Smooth muscle cell of the coronary artery (primary cell): ENCODE measurements around the gene RHCG. TPM values are rescaled to one million over a fixed set of nuclear protein-coding genes. Genes with fewer than 3 reads are reported as not detected.

Source experiments
- total RNA-seq: library from RNA; depleted of rRNA; stranded (reverse); fragments of >200 nt; gene quantifications from 2 replicates; pipeline ENCODE4 v1.2.3, GENCODE V29; 2014; ENCODE audit warnings: low replicate concordance

Gene RHCG
- total RNA-seq: 0.12 TPM in 1 of 2 replicates, not detected in the other

DNA sequence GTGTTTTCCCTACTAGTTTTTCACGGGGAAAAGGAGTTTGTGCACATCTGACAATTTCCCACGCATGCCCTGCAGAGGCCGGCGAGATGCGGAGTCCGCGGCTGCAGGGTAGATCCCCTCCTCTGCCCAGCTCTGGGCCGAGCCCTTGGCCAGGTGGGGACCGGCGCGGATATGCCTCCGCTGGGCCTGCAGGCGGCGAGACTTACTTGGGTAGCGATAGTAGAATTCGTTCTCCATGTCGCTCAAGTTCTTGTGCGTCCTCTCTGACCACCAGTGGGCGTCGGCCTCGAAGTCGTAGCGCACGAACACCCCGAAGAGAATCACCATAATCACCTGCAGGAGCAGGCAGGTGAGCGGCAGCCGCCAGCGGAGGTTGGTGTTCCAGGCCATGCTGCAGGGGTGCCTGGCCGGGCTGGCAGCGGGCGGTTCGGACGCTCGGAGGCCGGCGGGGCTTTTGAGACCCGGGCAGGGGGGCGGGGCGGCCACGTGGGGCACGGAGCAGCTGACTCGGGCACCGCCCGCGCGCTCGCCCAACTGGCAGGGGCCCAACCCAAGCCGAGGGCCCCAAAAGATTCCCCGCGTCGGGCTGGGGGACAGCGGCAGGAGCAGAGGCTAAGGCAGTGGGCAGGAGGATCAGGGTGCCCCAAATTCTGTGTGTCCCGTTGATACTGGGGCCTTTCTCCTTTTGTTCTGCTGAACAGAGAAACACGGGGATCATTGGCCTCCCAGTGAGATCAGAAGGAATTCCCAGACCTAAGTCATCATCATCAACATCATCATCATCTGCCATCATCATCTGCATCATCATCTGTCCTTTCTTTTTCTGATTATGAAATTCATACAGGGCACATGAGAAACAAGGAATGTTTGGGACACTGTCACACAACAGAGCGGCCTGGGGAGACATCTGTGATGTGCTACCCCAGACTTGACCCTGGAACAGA, at the start of gene RHCG:
Gene RHCG (minus strand): TSS at position 429 of the 944 bp plus-strand sequence. CDS start 39 bp downstream, at position 390.

Other genes with a start within 250 kb of the RHCG start
- gene POLG, start 161.8 kb downstream of the RHCG start, total RNA-seq: 49.5 and 69.8 TPM in 2 replicates
- gene TICRR, start 78.9 kb upstream of the RHCG start, total RNA-seq: 0.35 and 1.1 TPM in 2 replicates
- gene KIF7, start 158.9 kb upstream of the RHCG start, total RNA-seq: 10.7 and 13.2 TPM in 2 replicates
- gene PLIN1, start 182.8 kb upstream of the RHCG start, total RNA-seq: under 0.01 and 0.15 TPM in 2 replicates
- gene PEX11A, start 194.2 kb upstream of the RHCG start, total RNA-seq: 5.0 and 13.5 TPM in 2 replicates
- 0.23 TPM in 1 of 2 replicates, not detected in the other for gene WDR93, start 194.2 kb upstream of the RHCG start, total RNA-seq